Lower lobe of right lung (tissue), 2 donors: Measurements from ENCODE around the gene PTGR3. TPM values are rescaled to one million over a fixed set of nuclear protein-coding genes. Genes with fewer than 3 reads are reported as not detected.

Experiments
- ATAC-seq, 2 donors: fragments of 200-7000 bp; cut with Tn5 transposase; one replicate each; pipeline ENCODE4 v1.9.1; 2020 to 2022; ENCODE audit warnings: mild to moderate bottlenecking in 2 of 2, moderate library complexity in 2 of 2
- DNase-seq: peaks from one replicate; pipeline ENCODE4 v3.0.0-alpha.2; 2020
- H3K27ac ChIP-seq: fragments of 200-600 bp; one replicate; pipeline ENCODE4 v1.8.0; 2022
- H3K27me3 ChIP-seq: fragments of 200-600 bp; one replicate; pipeline ENCODE4 v1.8.0; 2022; ENCODE audit warnings: low read depth
- H3K36me3 ChIP-seq: fragments of 200-600 bp; one replicate; pipeline ENCODE4 v1.8.0; 2022; ENCODE audit warnings: mild to moderate bottlenecking
- H3K4me1 ChIP-seq: fragments of 200-600 bp; one replicate; pipeline ENCODE4 v1.8.0; 2022
- H3K4me3 ChIP-seq: fragments of 200-600 bp; one replicate; pipeline ENCODE4 v1.8.0; 2022; ENCODE audit warnings: mild to moderate bottlenecking
- H3K9me3 ChIP-seq: fragments of 200-600 bp; one replicate; pipeline ENCODE4 v1.8.0; 2022
- CTCF ChIP-seq: fragments of 200-600 bp; IDR thresholded peaks from one replicate; pipeline ENCODE4 v1.8.0; 2022; ENCODE audit warnings: antibody characterized with exemption, mild to moderate bottlenecking
- intact Hi-C: fragments of 100-400 bp; cut with DNase I; formaldehyde crosslinking; loops from one replicate; pipeline ENCODE4 v1.11.0; 2022
- total RNA-seq: library from RNA; stranded (reverse); fragmentation: NEBNext Ultra II Directional; extraction: Animal tissue kit (Norgen Biotek cat#: 25700); gene quantifications from one replicate; pipeline ENCODE4 v1.2.1, GENCODE V29; 2021
- donor health status: DM: no; HTN: yes; CAD: no; lungs with severe emphysema.

The PTGR3 gene
- total RNA-seq, 1 donor from 2014 or later = 37.3 TPM

GRCh38 chr18:75162467-75162866, 46.5 kb downstream of the PTGR3 start:
- no peak for ATAC-seq
- no peak for TF ChIP-seq CTCF
- Histone ChIP-seq H3K9me3 (no peaks in the 10 kb centered on the region), H3K36me3 (no peaks in the 10 kb centered on the region), H3K4me1 (no peaks in the 10 kb centered on the region), H3K27ac (no peak overlapping the region), H3K4me3 (no peak overlapping the region), H3K27me3 (no peaks in the 10 kb centered on the region)
- intact Hi-C loops = no loop called here
- DNase-seq = no peak

GRCh38 chr18:75161256-75162028, 47.5 kb downstream of the PTGR3 start:
- H3K9me3 ChIP-seq = no peaks in the 10 kb centered on the region

GRCh38 chr18:75160364-75160763, 48.6 kb downstream of the PTGR3 start:
- H3K4me3 ChIP-seq = peak overlapping the region; percentile 22

More at GRCh38 chr18:75161256-75162028, 47.5 kb downstream of the PTGR3 start:
- no peak for DNase-seq
- Histone ChIP-seq H3K4me1 (no peaks in the 10 kb centered on the region), H3K27me3 (no peaks in the 10 kb centered on the region), H3K36me3 (no peaks in the 10 kb centered on the region), H3K4me3 (peak overlapping the region; percentile 53), H3K27ac (no peak overlapping the region)
- ATAC-seq = peak; percentile 59 to 82
- intact Hi-C loops = no loop called here
- peak; percentile 7 for TF ChIP-seq CTCF

GRCh38 chr18:75159646-75160356, 49.1 kb downstream of the PTGR3 start:
- no peak for DNase-seq
- Histone ChIP-seq H3K4me3 (no peak overlapping the region), H3K27me3 (no peaks in the 10 kb centered on the region)

More at GRCh38 chr18:75160364-75160763, 48.6 kb downstream of the PTGR3 start:
- Histone ChIP-seq H3K9me3 (no peaks in the 10 kb centered on the region), H3K27ac (no peak overlapping the region), H3K36me3 (no peaks in the 10 kb centered on the region), H3K4me1 (no peaks in the 10 kb centered on the region), H3K27me3 (no peaks in the 10 kb centered on the region)
- no peak for TF ChIP-seq CTCF
- no peak for DNase-seq
- no peak for ATAC-seq
- intact Hi-C loops = no loop called here

GRCh38 chr18:75159238-75159518, 49.8 kb downstream of the PTGR3 start:
- Histone ChIP-seq H3K4me3 (no peak overlapping the region), H3K36me3 (no peaks in the 10 kb centered on the region), H3K9me3 (no peaks in the 10 kb centered on the region), H3K27ac (no peak overlapping the region), H3K4me1 (no peaks in the 10 kb centered on the region), H3K27me3 (no peaks in the 10 kb centered on the region)
- intact Hi-C loops = no loop called here
- no peak for TF ChIP-seq CTCF
- DNase-seq = no peak
- ATAC-seq = peak in 1 of 2 donors; percentile 3

More at GRCh38 chr18:75159646-75160356, 49.1 kb downstream of the PTGR3 start:
- Histone ChIP-seq H3K9me3 (no peaks in the 10 kb centered on the region), H3K36me3 (no peaks in the 10 kb centered on the region), H3K4me1 (no peaks in the 10 kb centered on the region), H3K27ac (no peak overlapping the region)
- no peak for ATAC-seq
- no peak for TF ChIP-seq CTCF
- intact Hi-C loops = no loop called here

Other genes with a start within 250 kb of the PTGR3 start
- gene TSHZ1, start 1.7 kb upstream of the PTGR3 start, total RNA-seq = 17.0 TPM
- not detected for gene SMIM21, start 218.6 kb upstream of the PTGR3 start, total RNA-seq